Omental fat pad (tissue), 4 donors: ENCODE measurements around the gene DLG2. TPM values are rescaled to one million over a fixed set of nuclear protein-coding genes. Genes with fewer than 3 reads are reported as not detected.

ENCODE experiments used
- ATAC-seq: fragments of 150-250 bp; one replicate; pipeline ENCODE4 v1.9.1; 2016; ENCODE audit warnings: mild to moderate bottlenecking, moderate library complexity; ENCODE audit not compliant: low FRiP score
- DNase-seq: peaks from one replicate; pipeline ENCODE4 v3.0.0-alpha.2; 2019; ENCODE audit warnings: low spot score
- total RNA-seq, 4 donors: library from RNA; depleted of rRNA; stranded (reverse); fragments of >200 nt; gene quantifications; one replicate each; pipeline ENCODE4 v1.1.0, GENCODE V29; 2016
- TF ChIP-seq, protein P1 (sequence below), 3 donors: fragments of 450-650 bp; IDR thresholded peaks; one replicate each; pipeline ENCODE4 v1.5.1; 2016 to 2017; ENCODE audit warnings: antibody characterized with exemption in 3 of 3, mild to moderate bottlenecking in 3 of 3, moderate library complexity in 2 of 3

The DLG2 gene
- total RNA-seq, 4 donors from 2014 or later = 4.8 to 13.2 (median 8.1) TPM

DNA sequence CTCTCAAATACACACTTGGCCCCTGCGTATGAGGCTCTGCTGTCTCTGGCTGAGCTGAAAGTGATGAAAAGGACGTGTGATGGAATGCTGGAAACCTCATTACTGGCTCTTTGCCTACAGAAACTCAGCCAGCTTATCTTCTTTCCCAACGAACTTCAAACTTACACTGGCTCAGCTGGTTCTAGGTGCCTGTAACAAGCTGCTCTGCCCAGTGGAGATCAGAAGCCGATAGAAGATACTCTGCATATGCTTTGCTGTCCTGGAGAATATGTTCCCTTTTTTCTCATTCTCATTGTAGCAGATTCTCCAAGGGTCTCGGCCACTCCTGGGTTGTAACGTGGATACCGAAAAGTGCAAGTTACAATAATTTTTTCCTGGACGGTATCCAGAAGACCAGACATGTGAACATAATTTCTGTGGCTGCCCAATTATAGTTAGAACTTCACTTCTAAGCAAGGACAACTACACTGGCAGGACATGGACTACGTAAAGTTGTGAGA is 1935.6 kb downstream of the DLG2 start:
- DNase-seq (no peak), ATAC-seq (peak; percentile 44)
- TF ChIP-seq, protein P1, sequence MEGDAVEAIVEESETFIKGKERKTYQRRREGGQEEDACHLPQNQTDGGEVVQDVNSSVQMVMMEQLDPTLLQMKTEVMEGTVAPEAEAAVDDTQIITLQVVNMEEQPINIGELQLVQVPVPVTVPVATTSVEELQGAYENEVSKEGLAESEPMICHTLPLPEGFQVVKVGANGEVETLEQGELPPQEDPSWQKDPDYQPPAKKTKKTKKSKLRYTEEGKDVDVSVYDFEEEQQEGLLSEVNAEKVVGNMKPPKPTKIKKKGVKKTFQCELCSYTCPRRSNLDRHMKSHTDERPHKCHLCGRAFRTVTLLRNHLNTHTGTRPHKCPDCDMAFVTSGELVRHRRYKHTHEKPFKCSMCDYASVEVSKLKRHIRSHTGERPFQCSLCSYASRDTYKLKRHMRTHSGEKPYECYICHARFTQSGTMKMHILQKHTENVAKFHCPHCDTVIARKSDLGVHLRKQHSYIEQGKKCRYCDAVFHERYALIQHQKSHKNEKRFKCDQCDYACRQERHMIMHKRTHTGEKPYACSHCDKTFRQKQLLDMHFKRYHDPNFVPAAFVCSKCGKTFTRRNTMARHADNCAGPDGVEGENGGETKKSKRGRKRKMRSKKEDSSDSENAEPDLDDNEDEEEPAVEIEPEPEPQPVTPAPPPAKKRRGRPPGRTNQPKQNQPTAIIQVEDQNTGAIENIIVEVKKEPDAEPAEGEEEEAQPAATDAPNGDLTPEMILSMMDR (IDR thresholded peaks at IDR 0.05) = no peak

DNA sequence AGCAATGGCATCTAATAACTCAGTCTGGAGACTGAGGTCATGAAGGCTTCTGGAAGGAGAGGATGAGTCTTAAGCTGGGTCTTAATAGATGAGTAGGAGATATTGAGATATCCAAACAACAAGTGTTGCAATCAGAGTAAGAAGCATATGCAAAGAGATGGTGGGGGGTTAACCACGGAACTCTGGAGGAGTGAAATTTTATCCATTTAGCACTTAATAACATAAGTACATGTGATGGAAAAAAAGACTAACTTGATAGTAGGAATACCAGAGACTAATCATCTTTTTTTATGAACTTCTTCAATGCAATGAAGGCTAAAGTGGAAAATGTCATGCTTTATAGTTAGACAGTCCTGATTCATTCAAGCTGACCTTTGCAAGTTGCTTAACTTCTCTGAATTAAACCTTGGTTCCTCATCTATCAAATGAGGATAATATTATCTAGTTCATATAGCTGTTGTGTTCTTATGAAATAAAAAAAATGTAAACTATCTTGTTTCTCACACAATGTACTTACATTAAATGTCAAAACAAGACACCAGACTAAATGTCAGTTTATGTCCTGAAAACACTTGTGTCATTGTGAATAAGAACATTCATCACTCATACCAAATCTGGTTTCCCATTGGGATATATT is 1937.9 kb downstream of the DLG2 start:
- ATAC-seq (peak; percentile 65), DNase-seq (no peak)
- TF ChIP-seq, protein P1 (IDR thresholded peaks at IDR 0.05) = no peak

GRCh38 chr11:83687787-83688186 is 1939.4 kb downstream of the DLG2 start:
- no peak for DNase-seq
- no peak for ATAC-seq
- TF ChIP-seq, protein P1 (IDR thresholded peaks at IDR 0.05) = no peak

DNA sequence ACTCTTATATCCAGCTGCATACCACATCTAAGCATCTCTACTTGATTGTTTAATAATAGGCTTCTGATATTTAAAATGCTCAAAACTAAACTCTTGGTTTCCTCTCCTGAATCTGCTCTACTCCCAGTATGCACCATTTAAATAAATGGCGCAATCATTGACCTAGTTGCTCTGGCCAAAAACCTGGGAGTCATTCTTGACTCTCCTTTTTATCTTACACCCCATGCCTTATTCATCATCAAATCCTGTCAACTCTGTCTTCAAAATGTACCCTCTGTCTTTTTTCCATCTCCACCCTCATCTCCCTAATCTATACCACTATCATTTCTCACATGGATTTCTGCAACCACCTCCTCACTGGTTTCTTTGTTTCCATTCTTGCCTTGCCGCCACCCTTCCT is 1941.4 kb downstream of the DLG2 start:
- TF ChIP-seq, protein P1 (IDR thresholded peaks at IDR 0.05) = no peak
- ATAC-seq (peak; percentile 68), DNase-seq (no peak)

DNA sequence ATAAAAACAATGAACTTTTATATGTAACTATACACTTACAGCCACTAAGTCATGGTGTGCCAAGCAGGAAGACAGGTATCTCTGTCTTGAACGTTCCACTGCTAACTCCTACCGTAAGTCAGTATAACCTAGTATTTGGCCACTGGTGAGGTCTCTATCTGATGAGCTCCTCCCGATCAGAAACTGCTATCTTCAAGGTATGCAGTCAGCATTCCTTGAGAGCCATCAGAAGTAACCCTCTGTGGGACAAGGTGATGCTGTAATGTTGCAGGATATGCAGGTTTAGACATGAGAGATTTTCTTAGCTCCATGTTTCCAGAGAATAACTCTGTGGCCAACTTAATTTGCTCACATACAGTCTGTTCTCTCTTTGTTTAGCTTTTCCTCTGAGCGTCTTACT is 1943.1 kb downstream of the DLG2 start:
- no peak for ATAC-seq
- TF ChIP-seq, protein P1 (IDR thresholded peaks at IDR 0.05) = no peak
- no peak for DNase-seq

DNA sequence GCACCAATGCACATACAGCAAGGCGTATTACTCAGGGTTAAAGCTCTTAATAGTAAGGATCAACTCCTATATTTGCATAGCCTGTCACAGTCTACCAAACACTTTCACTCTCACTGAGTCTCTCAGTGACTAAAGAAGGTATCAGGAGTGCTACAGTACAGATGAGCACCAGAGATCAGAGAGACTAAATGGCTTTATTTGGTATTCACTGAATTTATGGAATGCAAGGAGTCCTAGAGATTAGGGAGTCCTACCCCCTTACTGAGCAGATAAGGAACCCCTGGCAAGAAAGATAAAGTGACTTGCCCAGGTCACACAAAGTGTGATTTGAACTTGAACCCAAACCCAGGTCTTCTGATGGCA is 1944.6 kb downstream of the DLG2 start:
- DNase-seq = no peak
- ATAC-seq = no peak
- TF ChIP-seq, protein P1 (IDR thresholded peaks at IDR 0.05) = no peak

DNA sequence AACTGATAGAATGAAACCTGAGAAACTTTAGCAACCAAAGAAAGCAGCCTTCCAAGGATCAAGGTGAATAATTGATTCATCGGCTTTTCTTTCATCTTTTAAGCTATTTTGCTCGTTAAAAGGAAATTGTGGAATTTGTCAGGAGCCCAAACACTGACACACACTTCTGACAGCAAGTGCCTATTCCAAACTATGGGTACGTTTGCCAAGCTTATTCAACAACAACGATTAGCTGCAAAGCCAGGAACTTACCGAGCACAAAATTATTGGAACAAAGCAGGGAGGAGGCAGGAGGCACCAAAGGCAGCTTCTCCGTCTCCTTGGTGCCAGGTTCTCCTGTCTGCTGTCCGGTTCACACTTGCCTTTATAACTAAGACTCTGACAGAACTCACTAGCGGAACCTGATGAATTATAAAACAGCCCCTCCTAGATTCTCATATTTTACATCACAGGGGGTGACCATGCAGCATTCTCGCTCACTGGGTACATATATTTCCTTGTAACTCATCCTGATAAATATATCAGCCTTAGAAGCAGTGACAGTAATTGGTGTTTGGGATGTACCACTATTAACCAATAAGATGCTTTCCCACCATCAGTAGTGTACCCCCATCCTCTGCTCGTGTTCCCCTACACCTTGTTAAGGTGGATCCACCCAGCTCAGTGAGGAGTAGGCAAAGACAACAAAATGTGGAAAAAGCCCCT is 1945.1 kb downstream of the DLG2 start:
- TF ChIP-seq, protein P1 (IDR thresholded peaks at IDR 0.05) = no peak
- ATAC-seq (no peak), DNase-seq (no peak)
